OCI-LY3 (cell line): ENCODE results near the gene RIC1.
"Not testable (repeated sequence)": the region's sequence is repeated elsewhere in the genome, so short reads cannot be mapped to it uniquely, and the experiment has no call there.

ENCODE experiments used
- CTCF ChIP-seq: fragments of 200-600, 300-600 bp; sonication (generic); IDR thresholded peaks from 2 replicates; pipeline ENCODE4 v1.5.1; 2014; ENCODE audit warnings: antibody characterized with exemption, low read length, low read depth
- EZH2phosphoT487 ChIP-seq: fragments of 200-600 bp; shearing (Covaris generic); IDR thresholded peaks from 2 replicates; pipeline ENCODE4 v1.6.1; 2018; ENCODE audit warnings: antibody characterized with exemption, mixed run types, low read depth

- not testable (repeated sequence) for TF ChIP-seq CTCF, EZH2phosphoT487
These were observed 88.5 kb downstream of the RIC1 start for GRCh38 chr9:5717434-5717833.
